HG02885 (cell line): ENCODE results near the gene NIT1.
A peak's percentile ranks its signal among the peaks of the same experiment; 100 is the strongest.

Experiments
- ATAC-seq: cut with Tn5 transposase; IDR thresholded peaks from one replicate; pipeline ENCODE4 v1.9.1; 2021; ENCODE audit warnings: mild to moderate bottlenecking; ENCODE audit not compliant: unreplicated experiment, poor library complexity

Gene NIT1

GRCh38 chr1:161083748-161084596, 33.9 kb upstream of the NIT1 start:
- ATAC-seq, result no peak

- ATAC-seq, result no peak
These were observed 33.3 kb upstream of the NIT1 start for GRCh38 chr1:161084597-161084988.

- no peak for ATAC-seq
These were observed 32.7 kb upstream of the NIT1 start for GRCh38 chr1:161085165-161085564.

DNA sequence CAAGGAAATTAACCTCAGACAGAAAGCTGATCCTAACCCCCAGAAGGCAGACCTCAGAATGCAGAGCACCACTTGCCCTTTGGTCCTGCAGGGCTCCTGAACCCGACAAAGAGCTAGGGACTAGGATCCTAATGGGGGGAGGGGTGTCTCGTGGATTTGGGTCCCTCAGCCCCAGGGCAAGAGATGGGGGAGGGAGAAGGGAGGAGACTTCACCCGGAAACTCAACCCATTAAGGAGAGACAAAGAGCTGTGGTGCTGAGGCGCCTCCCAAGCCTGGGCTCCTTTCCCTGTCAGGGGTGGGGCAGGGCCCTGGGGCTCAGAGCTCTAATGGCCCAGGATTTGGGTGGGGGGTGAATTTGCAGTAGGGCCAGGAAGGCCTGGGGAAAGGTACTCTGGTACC, 31.4 kb upstream of the NIT1 start:
- no peak for ATAC-seq

GRCh38 chr1:161088587-161089110, 29.3 kb upstream of the NIT1 start:
- no peak for ATAC-seq

DNA sequence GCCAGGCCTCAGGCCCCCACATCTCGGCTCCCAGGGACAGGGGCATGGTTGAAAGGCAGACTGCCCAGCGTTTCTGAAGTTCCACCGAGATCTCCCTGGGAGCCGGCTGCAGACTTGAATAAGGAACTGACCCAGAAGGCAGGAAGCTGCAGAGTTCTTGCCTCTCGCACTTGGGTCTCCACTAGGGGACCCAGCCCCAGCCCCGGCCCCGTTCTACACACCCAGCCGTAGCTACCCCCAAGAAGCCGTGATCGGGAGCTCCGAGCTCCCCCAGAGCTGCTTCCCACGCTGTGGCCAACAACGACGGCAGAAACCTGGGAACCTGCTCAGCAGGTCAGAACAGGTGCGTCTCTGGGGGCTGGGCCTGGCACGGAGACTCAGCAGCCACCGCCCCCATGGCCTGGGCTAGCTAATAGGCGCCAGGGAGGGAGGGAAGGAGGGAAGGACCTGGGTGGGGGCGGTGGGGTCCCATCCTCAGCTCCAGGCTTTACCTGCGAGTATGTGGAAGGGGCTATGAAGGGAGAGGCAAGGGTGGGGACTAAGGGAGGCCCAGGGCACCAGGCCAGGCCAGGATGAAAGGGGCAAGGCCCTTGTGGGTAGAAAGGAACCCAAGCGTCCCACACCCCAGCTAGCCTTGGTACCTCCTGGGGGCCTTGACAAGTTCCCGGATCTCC, 28.5 kb upstream of the NIT1 start, which contains the start of gene NECTIN4:
Gene NECTIN4 (minus strand): TSS at position 308 of the 674 bp plus-strand sequence. CDS start 262 bp downstream, at position 46.
- ATAC-seq, result no peak

GRCh38 chr1:161089938-161090337, 28.0 kb upstream of the NIT1 start:
- ATAC-seq, result no peak

DNA sequence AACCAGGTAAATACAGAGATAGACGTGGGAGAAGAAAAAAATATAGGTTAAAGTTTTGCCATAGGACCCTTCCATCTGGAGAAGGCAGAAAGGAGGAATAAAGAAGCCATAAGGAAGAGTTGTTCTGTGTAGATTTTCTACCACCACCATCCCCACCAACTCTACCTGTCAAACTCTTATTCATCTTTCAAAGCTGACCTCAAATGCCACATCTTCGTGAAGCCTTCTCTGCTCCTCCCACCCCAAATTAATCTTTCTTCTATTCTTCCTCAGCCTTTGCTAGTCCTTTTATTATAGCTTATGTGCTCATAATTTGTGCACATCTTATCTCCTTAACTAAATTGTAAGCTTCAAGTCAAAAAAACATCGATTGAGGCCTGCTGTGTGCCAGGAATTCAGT, 27.3 kb upstream of the NIT1 start:
- ATAC-seq, result no peak

GRCh38 chr1:161091093-161091492, 26.8 kb upstream of the NIT1 start:
- no peak for ATAC-seq

- ATAC-seq, result no peak
These were observed 26.0 kb upstream of the NIT1 start for GRCh38 chr1:161091796-161092507.

DNA sequence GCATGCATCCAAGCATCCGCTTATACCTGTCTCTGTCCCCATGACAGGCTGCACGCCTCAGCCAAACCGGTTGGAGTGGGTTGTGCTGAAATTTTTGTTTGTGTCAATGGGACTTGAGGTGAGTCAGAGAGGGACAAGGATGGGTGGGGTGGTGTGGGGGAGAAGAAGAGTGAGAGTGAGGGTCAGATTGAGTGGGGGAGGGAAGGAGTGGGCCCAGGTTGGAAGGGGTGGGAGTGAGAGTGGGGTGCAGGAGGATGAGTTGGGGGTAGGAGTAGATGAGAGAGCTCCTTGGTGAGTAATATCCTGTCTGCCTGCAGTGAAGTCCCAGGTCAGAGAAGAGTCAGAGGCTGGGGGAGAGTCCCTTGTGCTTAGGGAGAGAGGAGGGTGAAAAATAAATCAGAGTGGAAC, 25.3 kb upstream of the NIT1 start:
- ATAC-seq, result no peak

GRCh38 chr1:161094481-161094880, 23.4 kb upstream of the NIT1 start:
- no peak for ATAC-seq

DNA sequence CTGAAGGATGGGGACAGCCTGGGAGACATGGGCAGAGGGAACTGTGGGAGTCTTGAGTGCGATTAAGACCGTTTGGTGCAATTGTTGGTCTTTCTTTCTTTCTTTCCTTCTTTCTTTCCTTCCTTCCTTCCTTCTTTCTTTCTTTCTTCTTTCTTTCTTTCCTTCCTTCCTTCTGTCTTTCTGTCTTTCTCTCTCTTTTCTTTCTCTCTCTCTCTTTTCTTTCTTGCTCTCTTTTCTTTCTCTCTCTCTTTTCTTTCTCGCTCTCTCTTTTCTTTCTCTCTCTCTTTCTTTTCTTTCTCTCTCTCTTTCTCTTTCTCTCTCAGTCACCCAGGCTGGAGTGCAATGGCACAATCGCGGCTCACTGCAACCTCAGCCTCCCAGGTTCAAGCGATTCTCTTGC, 22.7 kb upstream of the NIT1 start:
- ATAC-seq, result no peak

- no peak for ATAC-seq
These were observed 21.9 kb upstream of the NIT1 start for GRCh38 chr1:161096015-161096414.

DNA sequence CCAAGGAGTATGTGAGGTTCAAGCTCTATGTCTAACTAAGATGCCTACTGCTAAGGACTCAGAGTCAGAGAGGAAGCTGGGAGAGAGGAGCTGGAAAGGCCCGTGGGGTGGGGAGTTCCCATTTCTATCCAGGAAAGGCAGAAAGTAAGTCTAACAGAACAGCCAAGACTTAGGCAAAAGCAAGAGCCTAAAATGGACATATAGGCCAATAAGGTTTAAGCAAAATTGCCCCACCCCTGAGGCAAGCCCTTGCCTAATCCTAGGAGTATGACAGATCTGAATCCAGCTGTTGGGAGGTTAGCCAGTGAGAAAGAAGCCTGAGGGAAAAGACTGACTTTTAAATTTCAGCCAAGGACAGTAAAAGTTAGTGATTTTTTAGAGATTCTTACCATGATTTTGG, 21.4 kb upstream of the NIT1 start:
- no peak for ATAC-seq

DNA sequence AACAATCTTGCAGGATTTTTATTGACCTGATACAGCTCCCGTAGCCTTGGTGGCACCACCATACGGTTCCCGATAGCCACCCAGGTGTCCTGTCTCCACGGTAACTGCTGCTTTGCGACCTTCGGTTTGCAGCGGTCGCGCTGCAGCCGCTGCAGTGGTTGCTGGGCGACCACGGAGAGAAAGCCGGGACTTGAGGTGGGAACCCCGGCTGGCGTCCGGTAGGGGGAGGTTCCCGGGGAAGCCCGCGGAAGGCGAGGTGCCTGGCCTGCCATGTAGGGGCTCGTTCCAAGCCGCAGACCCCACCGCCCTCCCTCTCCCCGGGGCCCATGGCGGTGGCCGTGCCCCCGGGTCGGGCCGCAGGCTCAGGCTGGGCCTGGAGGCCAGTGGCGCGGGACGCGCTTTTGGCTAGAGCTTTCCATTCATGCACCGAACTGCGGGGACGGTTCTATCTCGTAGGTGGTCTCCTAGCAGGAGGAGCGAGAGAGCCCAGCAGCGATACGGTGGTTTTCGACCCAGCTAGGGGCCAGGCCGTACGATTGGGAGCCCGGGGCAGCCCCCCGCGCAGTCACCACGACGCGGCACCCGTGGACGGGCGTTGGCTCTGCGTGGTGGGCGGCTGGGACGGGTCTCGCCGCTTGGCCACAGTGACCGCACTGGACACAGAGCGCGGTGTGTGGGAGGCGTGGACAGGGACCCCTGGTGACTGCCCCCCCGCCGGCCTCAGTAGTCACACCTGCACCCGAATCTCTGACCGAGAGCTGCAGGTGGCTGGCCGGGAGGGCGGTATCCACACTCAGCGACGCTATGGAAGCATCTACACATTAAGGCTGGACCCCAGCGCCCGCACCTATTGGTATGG, 19.5 kb upstream of the NIT1 start, which contains the start of gene KLHDC9:
Gene KLHDC9 (plus strand): TSS at position 152 of the 859 bp plus-strand sequence. CDS start 175 bp downstream, at position 327.
- peak; percentile 76 for ATAC-seq

DNA sequence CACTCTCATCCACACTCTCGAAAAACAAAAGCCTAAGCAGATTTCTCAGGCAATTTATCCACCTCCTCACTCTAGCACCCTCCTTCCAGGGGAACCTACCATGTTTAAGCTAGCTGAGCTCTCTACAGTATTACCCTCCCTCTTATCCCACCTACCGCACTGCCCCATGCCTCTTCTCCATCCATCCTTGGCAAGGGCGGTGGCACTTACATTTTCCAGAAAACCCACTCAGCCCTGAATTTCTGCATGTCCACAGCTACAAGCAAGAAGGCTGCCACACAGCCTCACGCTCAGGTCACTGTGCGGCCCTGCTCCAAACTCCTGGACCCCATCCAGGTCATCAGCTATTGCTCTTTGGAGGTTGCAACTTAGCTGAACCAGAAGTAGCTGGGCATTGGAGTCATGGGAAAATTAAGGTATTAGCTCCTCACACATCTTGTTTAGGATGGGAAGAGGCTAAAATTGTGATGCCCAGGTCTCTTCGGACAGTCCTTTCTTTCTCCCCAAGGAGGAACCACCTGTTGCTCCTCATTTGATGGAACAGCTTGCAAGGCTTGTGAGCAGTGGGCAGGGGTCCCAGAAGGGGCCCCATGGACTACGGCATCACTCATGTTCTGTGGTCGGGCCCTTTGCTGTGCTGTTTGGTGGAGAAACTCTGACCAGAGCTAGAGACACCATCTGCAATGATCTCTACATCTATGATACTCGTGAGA, 18.7 kb upstream of the NIT1 start:
- ATAC-seq, result no peak

GRCh38 chr1:161100556-161100955, 17.3 kb upstream of the NIT1 start:
- no peak for ATAC-seq

- ATAC-seq, result no peak
These were observed 11.5 kb upstream of the NIT1 start for GRCh38 chr1:161106431-161106830.
